Peyer's patch (tissue), 4 donors: ENCODE data around the gene IKZF3. TPM values are rescaled to one million over a fixed set of nuclear protein-coding genes. Genes with fewer than 3 reads are reported as not detected.

Experiments used
- DNase-seq, 3 donors: peaks; one replicate each; pipeline ENCODE4 v3.0.0-alpha.2; 2017 to 2019
- H3K27ac ChIP-seq, 4 donors: fragments of 200-600 bp; sonication (generic); one replicate each; pipeline ENCODE4 v1.5.1; 2016 to 2019
- H3K27me3 ChIP-seq, 2 donors: fragments of 200-600 bp; sonication (generic); one replicate each; pipeline ENCODE4 v1.5.1; 2019
- H3K36me3 ChIP-seq, 3 donors: fragments of 200-600 bp; sonication (generic); one replicate each; pipeline ENCODE4 v1.5.1; 2016 to 2019
- H3K4me1 ChIP-seq, 4 donors: fragments of 200-600 bp; sonication (generic); one replicate each; pipeline ENCODE4 v1.5.1; 2016 to 2019
- H3K4me3 ChIP-seq, 4 donors: fragments of 200-600 bp; sonication (generic); 1 replicate in 3 of 4; 2 replicates in 1 of 4; pipeline ENCODE4 v1.5.1; 2016 to 2019; ENCODE audit warnings: mild to moderate bottlenecking in 1 of 4
- H3K9me3 ChIP-seq, 4 donors: fragments of 200-600 bp; sonication (generic); one replicate each; pipeline ENCODE4 v1.5.1; 2016 to 2019; ENCODE audit warnings: mild to moderate bottlenecking in 1 of 4
- POLR2A ChIP-seq, 2 donors: fragments of 450-650 bp; IDR thresholded peaks; one replicate each; pipeline ENCODE4 v1.5.1; 2017; ENCODE audit warnings: antibody characterized with exemption in 2 of 2, mild to moderate bottlenecking in 2 of 2, moderate library complexity in 2 of 2
- total RNA-seq, 4 donors: library from RNA; depleted of rRNA; stranded (reverse); fragments of >200 nt; gene quantifications; one replicate each; pipeline ENCODE4 v1.1.0, GENCODE V29; 2016
- TF ChIP-seq, protein P1 (sequence below), 6 experiments: fragments of 450-650 bp in 4 of 6; fragments of 200-600 bp in 2 of 6; sonication (generic) in 1 of 6; IDR thresholded peaks; one replicate each; pipeline ENCODE4 v1.5.1; 2017 to 2019; ENCODE audit warnings: antibody characterized with exemption in 6 of 6, mild to moderate bottlenecking in 3 of 6, moderate library complexity in 1 of 6

The IKZF3 gene
- total RNA-seq, 4 donors from 2014 or later: 5.4 to 45.4 (median 7.0) TPM

DNA sequence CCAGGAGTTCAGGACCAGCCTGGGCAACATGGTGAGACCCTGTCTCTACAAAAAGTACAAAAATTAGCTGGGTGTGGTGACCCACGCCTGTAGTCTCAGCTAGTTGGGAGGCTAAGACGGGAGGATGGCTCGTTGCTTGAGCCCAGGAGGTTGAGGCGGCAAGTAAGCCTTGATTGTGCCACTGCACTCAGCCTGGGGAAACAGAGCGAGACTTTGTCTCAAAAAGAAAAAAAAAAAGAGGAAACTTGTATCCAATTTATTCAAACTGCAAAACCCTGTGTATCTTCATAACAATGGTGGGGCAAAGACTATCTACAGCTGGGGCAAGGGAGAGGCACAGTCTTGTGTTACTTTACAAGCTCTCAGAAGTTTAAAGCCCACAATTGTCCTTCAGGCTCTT, 104.9 kb downstream of the IKZF3 start:
- Histone ChIP-seq H3K4me1 (peaks cover 0 to 37% (median 8%) of the 10 kb centered on the region in 4 donors), H3K4me3 (no peak overlapping the region), H3K9me3 (no peaks in the 10 kb centered on the region), H3K27ac (peak overlapping the region in 2 of 4 donors; percentile 34 to 95), H3K36me3 (no peaks in the 10 kb centered on the region), H3K27me3 (no peaks in the 10 kb centered on the region)
- peak in 1 of 3 donors; percentile 47 for DNase-seq
- no peak for TF ChIP-seq POLR2A (IDR thresholded peaks at IDR 0.05)
- TF ChIP-seq, protein P1, sequence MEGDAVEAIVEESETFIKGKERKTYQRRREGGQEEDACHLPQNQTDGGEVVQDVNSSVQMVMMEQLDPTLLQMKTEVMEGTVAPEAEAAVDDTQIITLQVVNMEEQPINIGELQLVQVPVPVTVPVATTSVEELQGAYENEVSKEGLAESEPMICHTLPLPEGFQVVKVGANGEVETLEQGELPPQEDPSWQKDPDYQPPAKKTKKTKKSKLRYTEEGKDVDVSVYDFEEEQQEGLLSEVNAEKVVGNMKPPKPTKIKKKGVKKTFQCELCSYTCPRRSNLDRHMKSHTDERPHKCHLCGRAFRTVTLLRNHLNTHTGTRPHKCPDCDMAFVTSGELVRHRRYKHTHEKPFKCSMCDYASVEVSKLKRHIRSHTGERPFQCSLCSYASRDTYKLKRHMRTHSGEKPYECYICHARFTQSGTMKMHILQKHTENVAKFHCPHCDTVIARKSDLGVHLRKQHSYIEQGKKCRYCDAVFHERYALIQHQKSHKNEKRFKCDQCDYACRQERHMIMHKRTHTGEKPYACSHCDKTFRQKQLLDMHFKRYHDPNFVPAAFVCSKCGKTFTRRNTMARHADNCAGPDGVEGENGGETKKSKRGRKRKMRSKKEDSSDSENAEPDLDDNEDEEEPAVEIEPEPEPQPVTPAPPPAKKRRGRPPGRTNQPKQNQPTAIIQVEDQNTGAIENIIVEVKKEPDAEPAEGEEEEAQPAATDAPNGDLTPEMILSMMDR (IDR thresholded peaks at IDR 0.05): no peak

DNA sequence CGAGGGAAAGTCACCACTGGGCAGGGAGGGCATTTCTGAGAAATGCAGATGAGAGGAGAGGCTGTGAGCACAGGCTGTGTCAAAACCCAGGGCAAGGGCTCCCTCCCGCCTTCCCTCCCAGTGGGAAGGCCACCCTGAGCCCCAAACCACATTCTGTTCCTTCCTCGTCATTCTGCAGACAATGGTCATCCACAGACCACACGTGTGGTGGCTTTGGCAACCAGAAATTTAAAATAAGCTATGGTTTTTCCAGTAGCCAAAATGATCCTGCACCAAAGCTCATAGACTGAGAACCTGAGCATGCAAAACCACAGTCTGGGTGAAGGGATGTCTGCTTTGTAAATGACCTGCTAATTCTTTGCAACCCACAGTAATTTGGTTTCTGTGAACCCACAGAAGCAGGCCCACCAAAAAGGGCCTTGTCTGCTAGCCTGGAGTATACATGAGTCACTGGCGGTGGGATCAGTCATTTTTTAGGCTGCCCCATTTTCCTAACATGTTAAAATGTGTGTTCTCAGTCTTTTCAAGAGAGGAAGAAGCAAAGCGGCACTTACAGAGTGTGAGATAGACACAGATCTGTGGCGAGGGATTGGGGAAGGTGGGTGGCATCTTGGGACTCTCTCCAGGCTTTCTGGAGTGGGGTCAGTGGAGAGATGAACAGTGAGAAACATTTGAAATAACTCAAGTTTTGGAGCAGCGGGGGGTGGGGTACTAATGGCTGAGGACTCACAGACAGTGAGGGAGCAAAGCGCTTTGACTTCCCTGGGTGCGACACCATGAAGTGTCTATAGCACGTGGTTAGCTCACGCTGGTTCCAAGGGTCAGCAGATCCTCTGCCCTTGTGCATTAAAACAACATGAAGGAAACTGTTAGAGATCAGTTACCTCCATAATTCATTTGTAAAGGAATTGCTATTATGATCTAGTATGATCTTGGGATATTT, 105.9 kb downstream of the IKZF3 start:
- peaks cover 0 to 46% (median 12%) of the 10 kb centered on the region in 4 donors for H3K4me1 ChIP-seq
- peak in 2 of 3 donors; percentile 45 to 60 for DNase-seq
- H3K27ac ChIP-seq: peak overlapping the region; percentile 17 to 95 (median 36)
- no peak overlapping the region for H3K4me3 ChIP-seq
- no peaks in the 10 kb centered on the region for H3K27me3 ChIP-seq
- TF ChIP-seq POLR2A (IDR thresholded peaks at IDR 0.05): no peak
- TF ChIP-seq, protein P1 (IDR thresholded peaks at IDR 0.05): no peak
- no peaks in the 10 kb centered on the region for H3K9me3 ChIP-seq
- no peaks in the 10 kb centered on the region for H3K36me3 ChIP-seq

DNA sequence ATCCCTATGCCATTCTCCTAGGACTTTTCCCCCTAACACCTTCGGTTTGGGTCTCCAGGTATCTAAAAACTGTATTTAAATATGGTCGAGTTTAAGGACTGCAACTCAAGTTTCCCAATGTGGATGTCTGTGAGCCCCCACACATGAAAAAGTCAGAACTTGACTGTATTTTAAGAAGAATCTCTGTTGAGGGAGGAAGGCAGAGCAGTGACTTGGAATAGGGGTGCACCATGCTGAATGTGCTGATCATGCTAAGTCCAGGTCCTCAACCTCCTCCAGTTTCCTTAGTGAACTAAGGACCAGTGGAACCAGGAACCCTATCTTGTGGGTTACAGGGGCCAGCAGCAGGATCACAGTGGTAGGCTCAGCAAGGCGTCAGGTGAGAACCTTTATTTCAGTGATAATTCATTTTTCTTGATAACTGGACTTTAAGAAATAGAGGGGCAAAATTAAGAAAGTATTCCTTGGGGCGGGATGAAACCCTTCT, 106.9 kb downstream of the IKZF3 start:
- Histone ChIP-seq H3K4me3 (no peak overlapping the region), H3K27me3 (no peaks in the 10 kb centered on the region), H3K9me3 (no peaks in the 10 kb centered on the region), H3K27ac (peak overlapping the region in 2 of 4 donors; percentile 88 to 95), H3K4me1 (peaks cover 0 to 48% (median 15%) of the 10 kb centered on the region in 4 donors), H3K36me3 (no peaks in the 10 kb centered on the region)
- no peak for TF ChIP-seq POLR2A (IDR thresholded peaks at IDR 0.05)
- TF ChIP-seq, protein P1 (IDR thresholded peaks at IDR 0.05): no peak
- DNase-seq: peak in 1 of 3 donors; percentile 32

DNA sequence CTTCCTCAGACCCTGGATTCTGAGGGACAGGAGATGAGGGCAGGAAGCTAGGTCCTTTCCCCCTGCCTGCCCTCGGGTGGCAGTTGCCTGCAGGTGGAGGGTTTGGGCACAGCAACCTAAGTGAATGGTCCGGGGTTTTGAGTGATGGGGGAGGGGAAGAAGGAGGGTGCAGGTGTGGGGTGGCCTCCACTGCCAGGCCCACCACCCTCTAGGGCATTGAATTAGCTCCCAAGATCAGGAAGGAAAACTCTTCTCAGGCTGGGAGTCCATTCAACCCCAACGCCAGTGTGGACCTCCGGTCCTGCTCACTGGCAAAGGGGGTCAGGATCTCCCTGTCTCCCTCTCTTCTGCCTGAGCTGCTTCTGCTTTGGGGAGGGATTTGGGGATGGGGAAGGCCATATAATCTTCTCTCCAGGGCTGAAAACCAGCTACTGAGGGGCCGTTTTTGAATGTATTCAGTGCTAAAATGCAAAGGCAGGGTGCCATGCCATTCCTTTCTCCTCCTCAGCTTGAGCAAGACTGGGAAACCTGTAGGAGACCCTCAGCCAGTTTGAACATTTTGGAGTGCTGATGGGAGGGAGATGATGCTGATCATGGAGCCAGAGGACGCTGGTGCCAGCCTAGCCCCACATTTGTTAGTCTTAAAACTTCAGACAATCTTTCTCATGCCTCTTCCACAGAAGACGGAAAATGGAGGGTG, 107.6 kb downstream of the IKZF3 start:
- no peaks in the 10 kb centered on the region for H3K36me3 ChIP-seq
- peak overlapping the region in 1 of 4 donors; percentile 54 for H3K4me3 ChIP-seq
- H3K4me1 ChIP-seq: peaks cover 0 to 48% (median 15%) of the 10 kb centered on the region in 4 donors
- TF ChIP-seq POLR2A (IDR thresholded peaks at IDR 0.05): no peak
- TF ChIP-seq, protein P1 (IDR thresholded peaks at IDR 0.05): peak in 1 of 6 experiments; percentile 6
- H3K9me3 ChIP-seq: no peaks in the 10 kb centered on the region
- peak overlapping the region; percentile 88 to 98 (median 96) for H3K27ac ChIP-seq
- DNase-seq: peak in 1 of 3 donors; percentile 23
- no peaks in the 10 kb centered on the region for H3K27me3 ChIP-seq

DNA sequence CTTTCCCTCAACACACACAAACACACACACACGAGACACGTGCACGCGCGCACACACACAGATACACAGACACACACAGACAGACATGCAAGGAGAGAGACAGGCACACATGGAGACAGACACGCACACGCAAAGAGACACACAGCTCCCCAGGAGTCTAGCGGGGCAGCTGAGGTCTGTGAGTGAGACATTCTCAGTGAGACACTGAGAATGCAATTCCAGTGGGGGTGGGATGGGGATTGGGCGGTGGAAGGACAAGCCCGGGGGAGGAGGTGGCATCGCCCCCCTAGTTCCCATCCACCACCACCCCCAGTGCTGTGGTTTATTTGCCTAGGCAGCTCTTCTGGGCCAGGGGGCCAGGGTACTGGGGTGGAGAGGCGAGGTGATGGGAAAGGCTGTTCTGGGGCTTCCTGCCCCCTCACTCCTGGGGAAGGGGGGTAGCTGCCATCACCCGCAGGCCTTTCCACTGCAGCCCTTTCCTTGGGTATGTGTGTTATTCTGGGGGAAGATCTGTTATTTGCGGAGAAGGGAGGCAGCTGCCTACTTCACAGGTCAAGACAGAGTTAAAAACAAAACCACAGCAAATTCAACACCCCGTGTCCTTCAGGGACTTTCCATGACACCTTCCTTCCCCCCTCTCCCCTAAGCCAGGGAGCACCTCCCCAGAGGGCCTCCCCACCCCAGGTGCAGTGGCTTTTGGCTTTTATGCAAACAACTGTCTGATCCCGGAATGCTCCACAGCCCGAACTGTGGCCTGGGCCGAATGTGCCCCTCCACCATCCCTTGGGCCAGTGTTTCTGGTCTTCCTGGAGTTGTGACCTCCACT, 108.3 kb downstream of the IKZF3 start:
- H3K27ac ChIP-seq: peak overlapping the region; percentile 88 to 98 (median 96)

More for the DNA sequence above, 108.3 kb downstream of the IKZF3 start:
- no peaks in the 10 kb centered on the region for H3K27me3 ChIP-seq
- H3K4me1 ChIP-seq: peaks cover 0 to 48% (median 15%) of the 10 kb centered on the region in 4 donors
- peak overlapping the region in 2 of 4 donors; percentile 44 to 54 for H3K4me3 ChIP-seq
- no peaks in the 10 kb centered on the region for H3K9me3 ChIP-seq
- TF ChIP-seq, protein P1 (IDR thresholded peaks at IDR 0.05): no peak
- TF ChIP-seq POLR2A (IDR thresholded peaks at IDR 0.05): no peak
- DNase-seq: peak in 2 of 3 donors; percentile 80 to 83
- H3K36me3 ChIP-seq: no peaks in the 10 kb centered on the region
